ENCODE measurements around the gene KRAS. TPM values are rescaled to one million over a fixed set of nuclear protein-coding genes. Genes with fewer than 3 reads are reported as not detected.

Gene KRAS
- total RNA-seq (2014; rRNA removed) (5.8 and 6.2 TPM in 2 replicates), Bru-seq, nascent RNA (percentile 62 among the genes with signal in this experiment), BruChase-seq, experiment 1, labeled RNA remaining after a 6-hour chase (percentile 68 among the genes with signal in this experiment), BruChase-seq, experiment 2, labeled RNA remaining after a 2-hour chase (percentile 60 among the genes with signal in this experiment)
- long read RNA-seq, full-length matches to known transcripts = 12 of 17 reads
- long read RNA-seq, partial matches to known transcripts = 2 of 17 reads
- long read RNA-seq, other reads (novel, unspliced or antisense) = 3 of 17 reads

- Histone ChIP-seq H3K9ac (ENCODE audit: low read length) (peak within 1 kb of the TSS; percentile 51), H3K79me2 (ENCODE audit: low read length) (peaks cover 33% of the 10 kb centered on the region), H3K4me3 (ENCODE audit: low read length) (peak within 1 kb of the TSS; percentile 96), H4K20me1 (ENCODE audit: low read length) (no peaks in the 10 kb centered on the region), H3K4me2 (ENCODE audit: low read length) (peak within 1 kb of the TSS; percentile 95), H3F3A (ENCODE audit: low read length, unreplicated experiment) (no peaks in the 10 kb centered on the region), H3K27ac (ENCODE audit: low read length) (no peak within 1 kb of the TSS), H3K36me3 (ENCODE audit: low read depth, low read length) (no peaks in the 10 kb centered on the region), H3K9me3 (ENCODE audit: low read length) (no peaks in the 10 kb centered on the region), H3K27me3 (ENCODE audit: low read length) (no peaks in the 10 kb centered on the region), H2AFZ (ENCODE audit: low read length) (peak within 1 kb of the TSS; percentile 95), H3K4me1 (ENCODE audit: insufficient read depth, low read length) (peaks cover 10% of the 10 kb centered on the region), H3K9me2 (replicated peaks; ENCODE audit: low read length) (no peaks in the 10 kb centered on the region)
- ATAC-seq = peak; percentile 91
- ChIA-PET CTCF (interaction anchor here (0.6 to 1.0 kb wide), 2 partner anchors 10 to 315 kb away, joined by 3 to 6 read pairs; no protein-coding TSS in a partner anchor), POLR2A (ENCODE audit: unreplicated experiment) (interaction anchor here (0.6 kb wide), 1 partner anchor 12 kb away, joined by 4 read pairs; no protein-coding TSS in a partner anchor)
- intact Hi-C loops (cut with micrococcal nuclease) = no loop called here
- peak; percentile 93 for DNase-seq
- TF ChIP-seq, protein P1, sequence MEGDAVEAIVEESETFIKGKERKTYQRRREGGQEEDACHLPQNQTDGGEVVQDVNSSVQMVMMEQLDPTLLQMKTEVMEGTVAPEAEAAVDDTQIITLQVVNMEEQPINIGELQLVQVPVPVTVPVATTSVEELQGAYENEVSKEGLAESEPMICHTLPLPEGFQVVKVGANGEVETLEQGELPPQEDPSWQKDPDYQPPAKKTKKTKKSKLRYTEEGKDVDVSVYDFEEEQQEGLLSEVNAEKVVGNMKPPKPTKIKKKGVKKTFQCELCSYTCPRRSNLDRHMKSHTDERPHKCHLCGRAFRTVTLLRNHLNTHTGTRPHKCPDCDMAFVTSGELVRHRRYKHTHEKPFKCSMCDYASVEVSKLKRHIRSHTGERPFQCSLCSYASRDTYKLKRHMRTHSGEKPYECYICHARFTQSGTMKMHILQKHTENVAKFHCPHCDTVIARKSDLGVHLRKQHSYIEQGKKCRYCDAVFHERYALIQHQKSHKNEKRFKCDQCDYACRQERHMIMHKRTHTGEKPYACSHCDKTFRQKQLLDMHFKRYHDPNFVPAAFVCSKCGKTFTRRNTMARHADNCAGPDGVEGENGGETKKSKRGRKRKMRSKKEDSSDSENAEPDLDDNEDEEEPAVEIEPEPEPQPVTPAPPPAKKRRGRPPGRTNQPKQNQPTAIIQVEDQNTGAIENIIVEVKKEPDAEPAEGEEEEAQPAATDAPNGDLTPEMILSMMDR (conservative IDR thresholded peaks at IDR 0.05; ENCODE audit: low read depth, low read length) = no peak
- TF ChIP-seq EZH2 (IDR thresholded peaks at IDR 0.05; ENCODE audit: low read length, unreplicated experiment) = no peak
- TF ChIP-seq EZH2phosphoT487 (IDR thresholded peaks at IDR 0.05; ENCODE audit: borderline replicate concordance, low read length) = no peak
- BruUV-seq (replicated peaks) = no TSS peak
These were observed at the start of gene KRAS for GRCh38 chr12:25250744-25251730. Gene KRAS, minus strand, starts transcription at chr12:25250929.

DNA sequence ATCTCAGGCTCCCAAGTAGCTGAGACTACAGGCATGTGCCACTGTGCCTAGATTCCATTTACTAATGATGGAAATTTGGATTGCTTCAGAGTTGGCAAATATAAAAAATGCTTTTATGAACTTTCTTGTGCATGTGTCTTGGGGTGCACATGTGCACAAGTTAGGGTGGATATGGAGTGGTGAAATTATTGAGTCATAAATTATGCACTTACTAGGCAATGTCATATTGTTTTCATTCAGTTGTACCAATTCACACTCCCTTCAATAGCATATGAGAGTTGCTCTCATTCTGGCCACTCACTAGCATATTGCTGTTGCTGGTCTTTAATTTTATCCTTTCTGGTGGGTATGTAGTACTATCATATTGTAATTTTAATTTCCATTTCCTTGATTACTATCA lies 45.7 kb upstream of the KRAS start:
- H3K36me3 ChIP-seq (ENCODE audit: low read depth, low read length) = no peaks in the 10 kb centered on the region
- no peak overlapping the region for H2AFZ ChIP-seq (ENCODE audit: low read length)
- TF ChIP-seq, protein P1 (conservative IDR thresholded peaks at IDR 0.05; ENCODE audit: low read depth, low read length) = no peak
- TF ChIP-seq EZH2phosphoT487 (IDR thresholded peaks at IDR 0.05; ENCODE audit: borderline replicate concordance, low read length) = no peak
- no peak for TF ChIP-seq EZH2 (IDR thresholded peaks at IDR 0.05; ENCODE audit: low read length, unreplicated experiment)
- no peak overlapping the region for H3K4me2 ChIP-seq (ENCODE audit: low read length)
- H3K4me3 ChIP-seq (ENCODE audit: low read length) = no peak overlapping the region
- H3K27ac ChIP-seq (ENCODE audit: low read length) = no peak overlapping the region
- H3K4me1 ChIP-seq (ENCODE audit: insufficient read depth, low read length) = no peaks in the 10 kb centered on the region
- intact Hi-C loops (cut with micrococcal nuclease) = no loop called here
- H3F3A ChIP-seq (ENCODE audit: low read length, unreplicated experiment) = no peaks in the 10 kb centered on the region
- H3K9me3 ChIP-seq (ENCODE audit: low read length) = no peaks in the 10 kb centered on the region
- DNase-seq (no peak), ATAC-seq (no peak)
- H3K27me3 ChIP-seq (ENCODE audit: low read length) = peaks cover 24% of the 10 kb centered on the region
- no TSS peak for BruUV-seq (replicated peaks)
- CTCF ChIA-PET = no interaction called here
- POLR2A ChIA-PET (ENCODE audit: unreplicated experiment) = no interaction called here
- H3K9me2 ChIP-seq (replicated peaks; ENCODE audit: low read length) = no peaks in the 10 kb centered on the region
- no peak overlapping the region for H3K9ac ChIP-seq (ENCODE audit: low read length)
- H3K79me2 ChIP-seq (ENCODE audit: low read length) = no peaks in the 10 kb centered on the region
- no peaks in the 10 kb centered on the region for H4K20me1 ChIP-seq (ENCODE audit: low read length)

Data from PC-3 (cell line).